Measurements from ENCODE around the gene ADK.

- TF ChIP-seq POLR2AphosphoS5 (IDR thresholded peaks at IDR 0.05): no peak
- TF ChIP-seq CTCF (IDR thresholded peaks at IDR 0.05 in 8 of 11, conservative IDR thresholded peaks at IDR 0.05 in 3 of 11): no peak
- TF ChIP-seq POLR2A (IDR thresholded peaks at IDR 0.05): no peak
Measured at GRCh38 chr10:74628136-74628535, 477.1 kb downstream of the ADK start.
